HepG2 (cell line): ENCODE data around the gene PSMB9.

Experiments
- BRCA1 ChIP-seq: sonication (generic); formaldehyde crosslinking; IDR thresholded peaks from 2 replicates; pipeline ENCODE4 v1.4.0; 2020; ENCODE audit warnings: missing genetic modification reagents
- CTCF ChIP-seq: sonication (generic); formaldehyde crosslinking; IDR thresholded peaks from 2 replicates; pipeline ENCODE4 v1.5.0; 2020; ENCODE audit warnings: mild to moderate bottlenecking, missing genetic modification reagents, moderate library complexity
- HINFP ChIP-seq: sonication (generic); formaldehyde crosslinking; IDR thresholded peaks from 2 replicates; pipeline ENCODE4 v1.4.0; 2020; ENCODE audit warnings: low read depth, mild to moderate bottlenecking, missing genetic modification reagents
- HMGXB4 ChIP-seq, 2 experiments: sonication (generic) in 1 of 2; formaldehyde crosslinking in 1 of 2; IDR thresholded peaks; 2 replicates each; pipeline versions ENCODE4 v1.4.0 to v1.6.1; 2018 to 2020; ENCODE audit warnings: missing genetic modification reagents in 2 of 2, borderline replicate concordance in 1 of 2, low read depth in 1 of 2, mild to moderate bottlenecking in 1 of 2, missing biosample characterization in 1 of 2
- HOMEZ ChIP-seq: IDR thresholded peaks from 2 replicates; pipeline ENCODE4 v1.6.1; 2016; ENCODE audit warnings: low read depth
- KLF13 ChIP-seq: sonication (generic); formaldehyde crosslinking; IDR thresholded peaks from 2 replicates; pipeline ENCODE4 v1.4.0; 2020; ENCODE audit warnings: mild to moderate bottlenecking, missing genetic modification reagents
- NCOA2 ChIP-seq: sonication (generic); formaldehyde crosslinking; IDR thresholded peaks from 2 replicates; pipeline ENCODE4 v1.8.0; 2022; ENCODE audit warnings: inconsistent platforms
- POLR2A ChIP-seq, 2 experiments: IDR thresholded peaks; 2 replicates each; pipeline ENCODE4 v1.6.1; 2011; ENCODE audit warnings: low read depth in 2 of 2, low read length in 2 of 2, mild to moderate bottlenecking in 1 of 2, moderate library complexity in 1 of 2; ENCODE audit not compliant: insufficient read depth in 1 of 2
- SP140L ChIP-seq: sonication (generic); formaldehyde crosslinking; IDR thresholded peaks from 2 replicates; pipeline ENCODE4 v1.4.0; 2020; ENCODE audit warnings: missing genetic modification reagents, borderline replicate concordance
- TBP ChIP-seq: sonication (generic); formaldehyde crosslinking; IDR thresholded peaks from 2 replicates; pipeline ENCODE4 v1.5.0; 2020; ENCODE audit warnings: missing genetic modification reagents
- ZNF253 ChIP-seq: sonication (generic); formaldehyde crosslinking; IDR thresholded peaks from 2 replicates; pipeline ENCODE4 v1.8.0; 2022; ENCODE audit warnings: mild to moderate bottlenecking, missing genetic modification reagents, borderline replicate concordance
- TF ChIP-seq, protein P1 (sequence below): sonication (generic); formaldehyde crosslinking; IDR thresholded peaks from 2 replicates; pipeline ENCODE4 v1.9.0; 2021; ENCODE audit warnings: missing genetic modification reagents, borderline replicate concordance

DNA sequence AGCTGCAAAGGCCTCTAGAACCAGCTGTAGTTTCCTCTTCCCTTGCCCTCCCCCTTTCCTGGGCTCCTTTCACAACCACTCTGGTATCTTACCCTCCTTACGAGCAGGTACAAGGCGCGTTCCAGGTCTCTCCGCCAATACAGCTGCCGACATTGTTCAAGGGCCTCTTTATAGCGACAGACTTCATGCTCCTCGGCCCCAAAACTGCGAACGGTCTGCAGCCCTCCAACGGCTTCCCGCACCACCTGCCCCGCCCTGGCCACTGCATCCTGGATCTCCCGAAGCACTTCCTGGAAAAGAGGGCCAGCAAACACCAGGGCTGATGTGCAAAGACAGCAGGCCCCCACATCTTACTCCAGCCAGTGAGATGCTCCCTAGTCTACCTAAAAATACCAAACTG is 21.5 kb upstream of the PSMB9 start:
- TF ChIP-seq HMGXB4 (CRISPR knock-in tag; IDR thresholded peaks at IDR 0.05; ENCODE audit: borderline replicate concordance in 1 of 2, low read depth in 1 of 2), result no peak
- TF ChIP-seq HINFP, result no peak
- no peak for TF ChIP-seq POLR2A (IDR thresholded peaks at IDR 0.05; ENCODE audit: insufficient read depth in 1 of 2, low read depth in 2 of 2, low read length in 2 of 2)
- TF ChIP-seq BRCA1 (CRISPR knock-in tag), result no peak
- no peak for TF ChIP-seq ZNF253 (CRISPR knock-in tag)
- no peak for TF ChIP-seq HOMEZ (CRISPR knock-in tag)
- TF ChIP-seq, protein P1, sequence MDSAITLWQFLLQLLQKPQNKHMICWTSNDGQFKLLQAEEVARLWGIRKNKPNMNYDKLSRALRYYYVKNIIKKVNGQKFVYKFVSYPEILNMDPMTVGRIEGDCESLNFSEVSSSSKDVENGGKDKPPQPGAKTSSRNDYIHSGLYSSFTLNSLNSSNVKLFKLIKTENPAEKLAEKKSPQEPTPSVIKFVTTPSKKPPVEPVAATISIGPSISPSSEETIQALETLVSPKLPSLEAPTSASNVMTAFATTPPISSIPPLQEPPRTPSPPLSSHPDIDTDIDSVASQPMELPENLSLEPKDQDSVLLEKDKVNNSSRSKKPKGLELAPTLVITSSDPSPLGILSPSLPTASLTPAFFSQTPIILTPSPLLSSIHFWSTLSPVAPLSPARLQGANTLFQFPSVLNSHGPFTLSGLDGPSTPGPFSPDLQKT (CRISPR knock-in tag), result no peak
- TF ChIP-seq NCOA2 (CRISPR knock-in tag), result no peak
- TF ChIP-seq KLF13 (CRISPR knock-in tag), result no peak
- TF ChIP-seq SP140L (CRISPR knock-in tag), result no peak
- no peak for TF ChIP-seq CTCF
- no peak for TF ChIP-seq TBP (CRISPR knock-in tag)
